ENCODE results near the gene EBF3. TPM values are rescaled to one million over a fixed set of nuclear protein-coding genes. Genes with fewer than 3 reads are reported as not detected.

Gene EBF3
- total RNA-seq, 1 experiment from 2014 or later, result 0.12 TPM

DNA sequence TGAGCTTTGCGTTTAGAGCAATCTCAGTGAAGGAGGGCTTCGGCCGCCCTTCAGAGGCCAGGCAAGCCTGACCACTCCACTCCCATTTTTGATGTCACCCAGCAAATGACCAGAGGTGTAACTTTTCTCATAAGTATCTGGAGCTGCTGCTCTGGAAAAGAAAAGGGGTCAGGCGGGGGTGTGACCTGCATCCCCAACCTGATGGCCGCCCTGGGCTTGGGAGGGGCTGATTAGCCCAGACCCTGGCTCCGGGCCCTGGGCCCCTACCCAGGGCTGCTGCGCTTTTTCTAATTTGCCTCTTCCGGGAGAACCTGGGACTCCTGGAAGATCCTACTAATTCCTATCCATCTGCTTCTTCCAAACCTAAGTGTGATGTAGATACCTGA, 9.6 kb upstream of the EBF3 start:
- Histone ChIP-seq H3K9me3 (ENCODE audit: control insufficient read depth in 1 of 2, insufficient read depth in 1 of 2, low read depth in 1 of 2, low read length in 2 of 2) (no peaks in the 10 kb centered on the region), H3K4me2 (ENCODE audit: low read length) (no peak overlapping the region), H2AFZ (ENCODE audit: low read depth, low read length, poor library complexity, severe bottlenecking) (no peak overlapping the region), H3K36me3 (ENCODE audit: control insufficient read depth in 1 of 2, insufficient read depth in 2 of 2, low read length in 2 of 2) (no peaks in the 10 kb centered on the region), H3K4me1 (ENCODE audit: control insufficient read depth in 1 of 2, insufficient read depth in 2 of 2, low read length in 2 of 2) (no peaks in the 10 kb centered on the region), H3K9ac (ENCODE audit: low read length) (no peak overlapping the region), H3K79me2 (ENCODE audit: insufficient read depth, low read length) (no peaks in the 10 kb centered on the region), H4K20me1 (ENCODE audit: insufficient read depth) (no peaks in the 10 kb centered on the region), H3K27ac (ENCODE audit: low read depth, low read length) (no peak overlapping the region), H3K27me3 (ENCODE audit: insufficient read depth, low read length) (no peaks in the 10 kb centered on the region), H3K4me3 (replicated peaks in 1 of 2; ENCODE audit: low read depth in 1 of 2, low read length in 2 of 2) (no peak overlapping the region), H3K9me2 (ENCODE audit: insufficient read depth) (no peaks in the 10 kb centered on the region)
- ChIA-PET RAD21 (ENCODE audit: low non-redundant PET in 1 of 2, low total read pairs in 2 of 2, uncharacterized antibody in 2 of 2, unreplicated experiment in 2 of 2) (no interaction called here), CTCF (no interaction called here), POLR2A (no interaction called here)
- intact Hi-C loops (cut with micrococcal nuclease), result loop anchor here (5.0 to 10.0 kb wide), 3 partner anchors 99 to 941 kb away; no protein-coding TSS in a partner anchor
- BruUV-seq (replicated peaks), result no TSS peak
- no peak for ATAC-seq
- DNase-seq (ENCODE audit: low read depth, low spot score), result no peak
- no peak for TF ChIP-seq SIN3A (IDR thresholded peaks at IDR 0.05; ENCODE audit: low read depth)
- TF ChIP-seq ZNF274 (IDR thresholded peaks at IDR 0.05; ENCODE audit: low read depth, low read length), result no peak
- TF ChIP-seq ELF1 (IDR thresholded peaks at IDR 0.05; ENCODE audit: borderline replicate concordance, low read depth), result no peak
- no peak for TF ChIP-seq POLR2A (IDR thresholded peaks at IDR 0.05; ENCODE audit: borderline replicate concordance, extremely low read depth, insufficient read depth, insufficient read length)
- TF ChIP-seq, protein P1, sequence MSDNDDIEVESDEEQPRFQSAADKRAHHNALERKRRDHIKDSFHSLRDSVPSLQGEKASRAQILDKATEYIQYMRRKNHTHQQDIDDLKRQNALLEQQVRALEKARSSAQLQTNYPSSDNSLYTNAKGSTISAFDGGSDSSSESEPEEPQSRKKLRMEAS (IDR thresholded peaks at IDR 0.05), result no peak
- TF ChIP-seq, protein P2, sequence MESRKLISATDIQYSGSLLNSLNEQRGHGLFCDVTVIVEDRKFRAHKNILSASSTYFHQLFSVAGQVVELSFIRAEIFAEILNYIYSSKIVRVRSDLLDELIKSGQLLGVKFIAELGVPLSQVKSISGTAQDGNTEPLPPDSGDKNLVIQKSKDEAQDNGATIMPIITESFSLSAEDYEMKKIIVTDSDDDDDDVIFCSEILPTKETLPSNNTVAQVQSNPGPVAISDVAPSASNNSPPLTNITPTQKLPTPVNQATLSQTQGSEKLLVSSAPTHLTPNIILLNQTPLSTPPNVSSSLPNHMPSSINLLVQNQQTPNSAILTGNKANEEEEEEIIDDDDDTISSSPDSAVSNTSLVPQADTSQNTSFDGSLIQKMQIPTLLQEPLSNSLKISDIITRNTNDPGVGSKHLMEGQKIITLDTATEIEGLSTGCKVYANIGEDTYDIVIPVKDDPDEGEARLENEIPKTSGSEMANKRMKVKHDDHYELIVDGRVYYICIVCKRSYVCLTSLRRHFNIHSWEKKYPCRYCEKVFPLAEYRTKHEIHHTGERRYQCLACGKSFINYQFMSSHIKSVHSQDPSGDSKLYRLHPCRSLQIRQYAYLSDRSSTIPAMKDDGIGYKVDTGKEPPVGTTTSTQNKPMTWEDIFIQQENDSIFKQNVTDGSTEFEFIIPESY (IDR thresholded peaks at IDR 0.05; ENCODE audit: extremely low read depth, insufficient replicate concordance, low read length), result no peak
- no peak for TF ChIP-seq SRF (IDR thresholded peaks at IDR 0.05; ENCODE audit: low read depth)
- TF ChIP-seq, protein P3, sequence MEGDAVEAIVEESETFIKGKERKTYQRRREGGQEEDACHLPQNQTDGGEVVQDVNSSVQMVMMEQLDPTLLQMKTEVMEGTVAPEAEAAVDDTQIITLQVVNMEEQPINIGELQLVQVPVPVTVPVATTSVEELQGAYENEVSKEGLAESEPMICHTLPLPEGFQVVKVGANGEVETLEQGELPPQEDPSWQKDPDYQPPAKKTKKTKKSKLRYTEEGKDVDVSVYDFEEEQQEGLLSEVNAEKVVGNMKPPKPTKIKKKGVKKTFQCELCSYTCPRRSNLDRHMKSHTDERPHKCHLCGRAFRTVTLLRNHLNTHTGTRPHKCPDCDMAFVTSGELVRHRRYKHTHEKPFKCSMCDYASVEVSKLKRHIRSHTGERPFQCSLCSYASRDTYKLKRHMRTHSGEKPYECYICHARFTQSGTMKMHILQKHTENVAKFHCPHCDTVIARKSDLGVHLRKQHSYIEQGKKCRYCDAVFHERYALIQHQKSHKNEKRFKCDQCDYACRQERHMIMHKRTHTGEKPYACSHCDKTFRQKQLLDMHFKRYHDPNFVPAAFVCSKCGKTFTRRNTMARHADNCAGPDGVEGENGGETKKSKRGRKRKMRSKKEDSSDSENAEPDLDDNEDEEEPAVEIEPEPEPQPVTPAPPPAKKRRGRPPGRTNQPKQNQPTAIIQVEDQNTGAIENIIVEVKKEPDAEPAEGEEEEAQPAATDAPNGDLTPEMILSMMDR (IDR thresholded peaks at IDR 0.05 in 2 of 3, conservative IDR thresholded peaks at IDR 0.05 in 1 of 3; ENCODE audit: borderline replicate concordance in 1 of 3, insufficient read depth in 1 of 3, low read depth in 2 of 3, low read length in 2 of 3), result no peak
- TF ChIP-seq, protein P4, sequence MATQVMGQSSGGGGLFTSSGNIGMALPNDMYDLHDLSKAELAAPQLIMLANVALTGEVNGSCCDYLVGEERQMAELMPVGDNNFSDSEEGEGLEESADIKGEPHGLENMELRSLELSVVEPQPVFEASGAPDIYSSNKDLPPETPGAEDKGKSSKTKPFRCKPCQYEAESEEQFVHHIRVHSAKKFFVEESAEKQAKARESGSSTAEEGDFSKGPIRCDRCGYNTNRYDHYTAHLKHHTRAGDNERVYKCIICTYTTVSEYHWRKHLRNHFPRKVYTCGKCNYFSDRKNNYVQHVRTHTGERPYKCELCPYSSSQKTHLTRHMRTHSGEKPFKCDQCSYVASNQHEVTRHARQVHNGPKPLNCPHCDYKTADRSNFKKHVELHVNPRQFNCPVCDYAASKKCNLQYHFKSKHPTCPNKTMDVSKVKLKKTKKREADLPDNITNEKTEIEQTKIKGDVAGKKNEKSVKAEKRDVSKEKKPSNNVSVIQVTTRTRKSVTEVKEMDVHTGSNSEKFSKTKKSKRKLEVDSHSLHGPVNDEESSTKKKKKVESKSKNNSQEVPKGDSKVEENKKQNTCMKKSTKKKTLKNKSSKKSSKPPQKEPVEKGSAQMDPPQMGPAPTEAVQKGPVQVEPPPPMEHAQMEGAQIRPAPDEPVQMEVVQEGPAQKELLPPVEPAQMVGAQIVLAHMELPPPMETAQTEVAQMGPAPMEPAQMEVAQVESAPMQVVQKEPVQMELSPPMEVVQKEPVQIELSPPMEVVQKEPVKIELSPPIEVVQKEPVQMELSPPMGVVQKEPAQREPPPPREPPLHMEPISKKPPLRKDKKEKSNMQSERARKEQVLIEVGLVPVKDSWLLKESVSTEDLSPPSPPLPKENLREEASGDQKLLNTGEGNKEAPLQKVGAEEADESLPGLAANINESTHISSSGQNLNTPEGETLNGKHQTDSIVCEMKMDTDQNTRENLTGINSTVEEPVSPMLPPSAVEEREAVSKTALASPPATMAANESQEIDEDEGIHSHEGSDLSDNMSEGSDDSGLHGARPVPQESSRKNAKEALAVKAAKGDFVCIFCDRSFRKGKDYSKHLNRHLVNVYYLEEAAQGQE (IDR thresholded peaks at IDR 0.05; ENCODE audit: low read depth), result no peak
- TF ChIP-seq RAD21 (IDR thresholded peaks at IDR 0.05; ENCODE audit: low read depth), result no peak
- TF ChIP-seq FOSL1 (IDR thresholded peaks at IDR 0.05; ENCODE audit: low read depth), result no peak
- TF ChIP-seq ZFX (IDR thresholded peaks at IDR 0.05), result no peak
- TF ChIP-seq POLR2AphosphoS5 (IDR thresholded peaks at IDR 0.05; ENCODE audit: low read depth, low read length), result no peak

Data from HCT116 (cell line).